Fibroblast of skin of right biceps (primary cell): ENCODE data around the gene C8A.

Experiments
- DNase-seq: peaks from one replicate; pipeline ENCODE4 v3.0.0-alpha.2; 2013

C8A gene

DNA sequence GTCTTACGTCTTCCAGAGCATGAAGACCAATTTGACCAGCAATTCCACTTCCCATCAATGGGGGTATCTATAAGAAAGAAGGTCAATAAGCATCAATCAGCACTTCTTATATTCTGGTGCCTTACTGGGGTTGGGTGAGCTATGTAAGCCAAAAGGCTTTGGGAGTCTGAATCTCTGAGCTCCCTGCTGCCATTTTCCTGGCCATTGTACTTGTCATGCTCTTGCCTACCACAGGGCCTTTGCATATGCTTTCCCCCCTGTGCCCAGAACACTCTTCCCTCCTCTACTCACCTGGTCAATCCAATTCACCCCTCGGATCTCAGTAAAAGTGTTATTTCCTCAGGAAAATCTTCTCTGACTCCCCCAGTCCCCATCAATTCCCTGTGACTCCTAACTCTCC lies 74.9 kb downstream of the C8A start:
- no peak for DNase-seq

DNA sequence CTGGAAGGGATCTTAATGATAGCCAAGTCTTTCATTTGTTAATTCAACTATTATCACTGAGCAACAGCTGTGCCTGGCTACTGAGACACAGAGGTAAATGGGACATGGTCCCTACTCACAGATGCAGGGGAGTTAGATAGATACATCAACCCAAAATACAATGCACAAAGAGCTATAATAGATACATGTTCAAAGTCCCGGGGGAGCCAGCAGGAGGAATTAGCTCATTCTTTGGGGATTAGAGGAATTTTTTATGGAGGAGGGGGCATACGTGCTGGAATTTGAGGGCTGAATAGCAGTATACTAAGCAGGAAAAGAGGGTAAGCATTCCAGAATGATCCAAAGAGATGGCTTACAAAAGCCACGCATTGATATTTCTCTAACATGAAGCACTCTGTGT lies 76.6 kb downstream of the C8A start:
- peak; percentile 68 for DNase-seq

GRCh38 chr1:56931686-56932085 lies 77.1 kb downstream of the C8A start:
- DNase-seq: no peak

GRCh38 chr1:56933161-56933560 lies 78.6 kb downstream of the C8A start:
- DNase-seq: no peak

DNA sequence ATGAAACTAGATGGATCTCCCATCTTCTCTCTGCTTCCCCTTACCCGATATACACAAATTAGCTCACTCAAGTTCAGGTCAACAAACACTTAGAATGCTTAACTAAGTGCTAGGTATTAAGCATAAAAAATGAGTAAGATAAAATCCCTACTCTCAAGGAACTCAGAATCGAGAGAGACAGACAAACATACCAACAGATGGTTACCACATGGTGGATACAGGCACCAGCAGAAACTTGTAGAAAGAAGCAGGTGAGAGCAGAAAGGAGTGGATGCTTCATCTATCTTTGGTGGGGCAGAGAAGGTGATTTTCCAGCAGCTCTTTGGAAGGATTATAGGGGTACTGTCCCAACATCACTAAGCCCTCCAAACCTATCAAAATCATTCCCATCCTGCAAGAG lies 79.0 kb downstream of the C8A start:
- no peak for DNase-seq

- DNase-seq: peak; percentile 93
Measured at GRCh38 chr1:56934430-56935060, 79.9 kb downstream of the C8A start.

DNA sequence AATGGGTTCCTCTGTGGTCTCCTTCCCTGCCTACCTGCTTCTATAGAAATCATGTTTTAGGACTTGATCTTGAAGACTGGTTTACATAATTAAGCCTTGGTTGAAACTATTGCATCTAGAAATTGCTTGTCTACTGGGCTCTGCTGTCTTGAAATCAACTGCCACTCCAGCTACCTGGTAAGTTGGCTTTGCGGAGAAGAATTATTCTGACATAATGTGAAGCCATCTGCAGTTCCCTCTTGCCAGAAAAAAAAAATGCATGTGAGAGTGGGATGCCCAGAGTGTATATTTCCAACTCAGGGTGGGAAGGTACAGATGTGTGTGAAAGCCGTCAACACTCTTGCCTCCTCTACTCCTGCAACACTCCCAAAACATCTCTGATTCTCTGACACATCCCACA lies 84.0 kb downstream of the C8A start:
- no peak for DNase-seq

DNA sequence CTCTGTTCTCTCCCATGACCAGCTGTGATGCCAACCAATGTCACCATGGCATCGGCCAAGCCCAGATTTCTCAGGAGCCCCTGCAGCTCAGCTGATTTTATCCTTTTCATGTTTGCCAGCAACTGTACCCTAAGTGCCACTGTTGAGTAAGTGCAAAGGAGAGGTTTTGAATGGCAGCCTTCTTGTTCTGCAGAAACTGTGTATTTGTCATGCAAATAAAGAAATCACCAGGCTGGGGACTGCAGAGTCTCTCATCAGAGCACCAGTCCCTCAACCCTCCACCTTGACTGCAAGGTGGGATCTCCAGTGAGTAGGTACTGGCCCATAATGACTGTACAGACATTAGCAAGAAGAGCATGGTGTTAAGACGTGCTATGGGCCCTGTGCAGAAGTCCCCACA lies 84.6 kb downstream of the C8A start:
- no peak for DNase-seq

GRCh38 chr1:56940039-56940438 lies 85.4 kb downstream of the C8A start:
- DNase-seq: no peak

- peak; percentile 74 for DNase-seq
Measured at GRCh38 chr1:56948403-56949023, 93.9 kb downstream of the C8A start.

DNA sequence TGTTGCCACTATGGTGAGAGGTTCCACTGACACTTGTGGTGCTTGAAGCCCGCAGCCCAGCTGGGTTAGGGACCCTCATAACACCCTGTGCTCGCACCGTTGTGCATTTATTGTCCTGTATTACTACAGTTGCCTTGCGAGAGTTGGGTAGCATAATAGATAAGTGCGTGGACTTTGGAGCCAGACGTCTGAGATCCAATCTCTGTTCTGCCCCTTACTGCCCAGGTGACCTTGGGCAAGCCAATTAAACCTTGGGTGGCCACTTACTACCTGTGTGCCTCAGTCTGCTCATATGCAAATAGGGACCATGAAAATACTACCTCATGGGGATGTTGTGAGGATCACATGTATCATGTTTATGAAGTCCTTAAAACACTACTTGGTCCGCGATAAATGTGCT lies 97.9 kb downstream of the C8A start:
- DNase-seq: no peak

DNA sequence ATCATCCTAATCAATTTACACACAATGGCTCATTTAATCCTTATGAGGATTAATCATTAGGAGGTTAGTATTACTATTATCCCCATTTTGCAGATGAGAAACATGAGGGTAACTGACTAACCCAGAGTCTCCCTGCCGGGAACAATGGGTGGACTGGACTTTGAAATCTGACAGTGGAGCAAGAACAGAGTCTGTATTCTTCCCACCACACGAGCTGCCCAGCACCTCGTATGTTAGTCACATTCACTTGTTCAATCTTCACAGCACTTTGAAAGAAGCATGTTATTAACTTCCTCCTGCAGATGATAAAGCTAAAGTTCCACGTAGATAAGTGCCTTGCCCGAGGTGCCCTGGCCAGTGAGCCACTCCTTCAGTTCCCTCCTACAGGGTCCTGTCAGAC lies 98.8 kb downstream of the C8A start:
- no peak for DNase-seq

GRCh38 chr1:56954664-56955063 lies 100.1 kb downstream of the C8A start:
- DNase-seq: no peak

DNA sequence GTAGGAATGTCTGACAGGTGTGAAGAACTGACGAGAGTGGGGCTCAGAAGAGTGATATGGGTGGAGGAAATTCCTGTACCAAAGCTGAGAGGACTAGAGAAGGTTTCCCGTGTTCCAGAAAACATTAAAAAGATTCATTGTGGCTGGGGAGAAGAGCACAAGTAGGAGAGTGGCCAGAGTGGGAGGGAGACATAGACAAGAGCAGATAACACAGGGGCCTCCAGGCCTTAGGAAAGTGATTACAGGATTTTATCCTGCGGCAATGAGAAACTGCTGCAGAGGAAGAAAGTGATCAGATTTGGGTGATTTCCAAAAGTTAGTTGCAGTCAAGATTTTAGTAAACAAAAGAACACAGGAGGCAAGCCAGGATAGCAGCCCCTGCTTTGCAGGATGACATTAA lies 103.3 kb downstream of the C8A start:
- no peak for DNase-seq

- peak; percentile 82 for DNase-seq
Measured at GRCh38 chr1:56958526-56958925, 103.9 kb downstream of the C8A start.

GRCh38 chr1:56961426-56961825 lies 106.8 kb downstream of the C8A start:
- DNase-seq: no peak

- DNase-seq: no peak
Measured at GRCh38 chr1:56963667-56964066, 109.1 kb downstream of the C8A start.

GRCh38 chr1:56964349-56965017 lies 109.9 kb downstream of the C8A start:
- no peak for DNase-seq

- DNase-seq: no peak
Measured at GRCh38 chr1:56965191-56965590, 110.6 kb downstream of the C8A start.

GRCh38 chr1:56965916-56966697 lies 111.5 kb downstream of the C8A start, which contains the start of gene C8B:
Gene C8B, minus strand, starts transcription at chr1:56966015. Its CDS starts 67 bp downstream, at chr1:56965948.
- DNase-seq: no peak

GRCh38 chr1:56966698-56966999 lies 112.1 kb downstream of the C8A start:
- no peak for DNase-seq

GRCh38 chr1:56967355-56967754 lies 112.8 kb downstream of the C8A start:
- no peak for DNase-seq
